ENCODE data around the gene BTD.

The BTD gene

GRCh38 chr3:15673536-15673935 is 72.0 kb downstream of the BTD start:
- DNase-seq = no peak

- no peak for DNase-seq
Observed at GRCh38 chr3:15676259-15676658, 74.7 kb downstream of the BTD start.

GRCh38 chr3:15679306-15679705 is 77.8 kb downstream of the BTD start:
- no peak for DNase-seq

GRCh38 chr3:15681668-15682067 is 80.1 kb downstream of the BTD start:
- no peak for DNase-seq

GRCh38 chr3:15682561-15683185 is 81.1 kb downstream of the BTD start:
- DNase-seq = no peak

- DNase-seq = no peak
Observed at GRCh38 chr3:15683253-15683652, 81.7 kb downstream of the BTD start.

- DNase-seq = no peak
Observed at GRCh38 chr3:15685927-15686326, 84.4 kb downstream of the BTD start.

- no peak for DNase-seq
Observed at GRCh38 chr3:15690230-15690629, 88.7 kb downstream of the BTD start.

GRCh38 chr3:15690748-15691147 is 89.2 kb downstream of the BTD start:
- no peak for DNase-seq

GRCh38 chr3:15693355-15693754 is 91.8 kb downstream of the BTD start:
- DNase-seq = no peak

- no peak for DNase-seq
Observed at GRCh38 chr3:15694628-15695027, 93.1 kb downstream of the BTD start.

Measured in activated naive CD4-positive, alpha-beta T cell (primary cell).